Peyer's patch (tissue), 4 donors: ENCODE data around the gene RAD18. TPM values are rescaled to one million over a fixed set of nuclear protein-coding genes. Genes with fewer than 3 reads are reported as not detected.

Source experiments
- DNase-seq, 3 donors: peaks; one replicate each; pipeline ENCODE4 v3.0.0-alpha.2; 2017 to 2019
- H3K27ac ChIP-seq, 4 donors: fragments of 200-600 bp; sonication (generic); one replicate each; pipeline ENCODE4 v1.5.1; 2016 to 2019
- H3K27me3 ChIP-seq, 2 donors: fragments of 200-600 bp; sonication (generic); one replicate each; pipeline ENCODE4 v1.5.1; 2019
- H3K36me3 ChIP-seq, 3 donors: fragments of 200-600 bp; sonication (generic); one replicate each; pipeline ENCODE4 v1.5.1; 2016 to 2019
- H3K4me1 ChIP-seq, 4 donors: fragments of 200-600 bp; sonication (generic); one replicate each; pipeline ENCODE4 v1.5.1; 2016 to 2019
- H3K4me3 ChIP-seq, 4 donors: fragments of 200-600 bp; sonication (generic); 1 replicate in 3 of 4; 2 replicates in 1 of 4; pipeline ENCODE4 v1.5.1; 2016 to 2019; ENCODE audit warnings: mild to moderate bottlenecking in 1 of 4
- H3K9me3 ChIP-seq, 4 donors: fragments of 200-600 bp; sonication (generic); one replicate each; pipeline ENCODE4 v1.5.1; 2016 to 2019; ENCODE audit warnings: mild to moderate bottlenecking in 1 of 4
- POLR2A ChIP-seq, 2 donors: fragments of 450-650 bp; IDR thresholded peaks; one replicate each; pipeline ENCODE4 v1.5.1; 2017; ENCODE audit warnings: antibody characterized with exemption in 2 of 2, mild to moderate bottlenecking in 2 of 2, moderate library complexity in 2 of 2
- total RNA-seq, 4 donors: library from RNA; depleted of rRNA; stranded (reverse); fragments of >200 nt; gene quantifications; one replicate each; pipeline ENCODE4 v1.1.0, GENCODE V29; 2016
- TF ChIP-seq, protein P1 (sequence below), 6 experiments: fragments of 450-650 bp in 4 of 6; fragments of 200-600 bp in 2 of 6; sonication (generic) in 1 of 6; IDR thresholded peaks; one replicate each; pipeline ENCODE4 v1.5.1; 2017 to 2019; ENCODE audit warnings: antibody characterized with exemption in 6 of 6, mild to moderate bottlenecking in 3 of 6, moderate library complexity in 1 of 6

RAD18 gene
- total RNA-seq, 4 donors from 2014 or later, result 6.5 to 26.4 (median 10.3) TPM

DNA sequence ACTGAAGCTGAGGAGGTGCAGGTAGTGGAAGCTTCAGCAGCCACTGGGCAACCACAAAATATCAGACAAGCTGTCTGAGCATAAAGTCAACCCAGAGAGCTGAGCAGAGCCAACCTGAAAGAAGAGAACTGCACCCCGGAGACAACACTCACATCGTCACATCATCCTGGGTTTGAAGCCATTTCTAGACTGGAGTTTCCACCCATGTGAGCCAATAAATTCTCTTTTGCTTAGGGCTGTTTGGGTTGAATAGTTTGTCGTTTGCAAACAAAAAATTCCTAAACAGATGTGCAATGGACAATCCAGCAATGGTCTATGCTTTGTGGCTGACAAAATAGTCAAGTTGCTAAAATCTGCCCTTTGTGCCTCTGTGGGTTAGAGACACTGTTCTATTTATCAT lies 15.3 kb upstream of the RAD18 start:
- Histone ChIP-seq H3K4me3 (no peak overlapping the region), H3K36me3 (no peaks in the 10 kb centered on the region), H3K4me1 (peaks cover 0 to 7% (median 0%) of the 10 kb centered on the region in 4 donors), H3K27me3 (no peaks in the 10 kb centered on the region), H3K27ac (no peak overlapping the region), H3K9me3 (peaks cover 0 to 4% (median 0%) of the 10 kb centered on the region in 4 donors)
- TF ChIP-seq, protein P1, sequence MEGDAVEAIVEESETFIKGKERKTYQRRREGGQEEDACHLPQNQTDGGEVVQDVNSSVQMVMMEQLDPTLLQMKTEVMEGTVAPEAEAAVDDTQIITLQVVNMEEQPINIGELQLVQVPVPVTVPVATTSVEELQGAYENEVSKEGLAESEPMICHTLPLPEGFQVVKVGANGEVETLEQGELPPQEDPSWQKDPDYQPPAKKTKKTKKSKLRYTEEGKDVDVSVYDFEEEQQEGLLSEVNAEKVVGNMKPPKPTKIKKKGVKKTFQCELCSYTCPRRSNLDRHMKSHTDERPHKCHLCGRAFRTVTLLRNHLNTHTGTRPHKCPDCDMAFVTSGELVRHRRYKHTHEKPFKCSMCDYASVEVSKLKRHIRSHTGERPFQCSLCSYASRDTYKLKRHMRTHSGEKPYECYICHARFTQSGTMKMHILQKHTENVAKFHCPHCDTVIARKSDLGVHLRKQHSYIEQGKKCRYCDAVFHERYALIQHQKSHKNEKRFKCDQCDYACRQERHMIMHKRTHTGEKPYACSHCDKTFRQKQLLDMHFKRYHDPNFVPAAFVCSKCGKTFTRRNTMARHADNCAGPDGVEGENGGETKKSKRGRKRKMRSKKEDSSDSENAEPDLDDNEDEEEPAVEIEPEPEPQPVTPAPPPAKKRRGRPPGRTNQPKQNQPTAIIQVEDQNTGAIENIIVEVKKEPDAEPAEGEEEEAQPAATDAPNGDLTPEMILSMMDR (IDR thresholded peaks at IDR 0.05), result no peak
- TF ChIP-seq POLR2A (IDR thresholded peaks at IDR 0.05), result no peak
- DNase-seq, result no peak

DNA sequence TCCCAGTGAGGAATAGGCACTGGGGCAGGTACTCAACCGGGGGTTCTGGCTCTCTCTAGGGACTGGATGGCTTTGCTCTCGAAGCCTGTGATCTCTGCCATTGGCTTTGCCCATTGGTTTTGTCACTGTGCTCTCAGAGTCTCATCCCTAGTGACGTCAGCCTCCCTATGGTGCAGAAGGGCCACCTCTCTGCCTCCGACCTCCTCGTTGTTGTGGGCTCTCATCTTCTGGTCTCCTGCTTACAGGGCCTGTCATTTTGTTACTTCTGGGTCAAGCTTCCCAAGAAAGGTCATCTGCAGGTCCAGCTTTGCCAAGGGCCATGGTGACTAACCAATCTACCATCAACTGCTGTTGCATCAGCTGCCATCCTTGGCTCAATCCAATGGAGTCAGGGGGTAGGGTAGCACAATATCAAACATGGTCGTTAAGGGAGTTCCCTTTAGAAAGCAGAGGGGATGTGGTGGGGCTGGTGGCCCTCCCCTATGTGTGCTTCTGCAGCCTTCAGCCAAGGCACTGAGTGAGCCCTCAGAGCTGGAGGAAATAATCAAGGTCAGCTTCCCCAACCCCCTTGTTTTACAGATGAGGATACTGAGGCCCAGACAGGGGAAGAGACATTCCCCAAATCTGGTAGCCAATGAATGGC lies 13.4 kb upstream of the RAD18 start:
- TF ChIP-seq, protein P1 (IDR thresholded peaks at IDR 0.05), result no peak
- no peak for TF ChIP-seq POLR2A (IDR thresholded peaks at IDR 0.05)
- Histone ChIP-seq H3K36me3 (no peaks in the 10 kb centered on the region), H3K9me3 (peaks cover 0 to 4% (median 0%) of the 10 kb centered on the region in 4 donors), H3K27me3 (no peaks in the 10 kb centered on the region), H3K4me3 (no peak overlapping the region), H3K4me1 (no peaks in the 10 kb centered on the region), H3K27ac (no peak overlapping the region)
- no peak for DNase-seq

DNA sequence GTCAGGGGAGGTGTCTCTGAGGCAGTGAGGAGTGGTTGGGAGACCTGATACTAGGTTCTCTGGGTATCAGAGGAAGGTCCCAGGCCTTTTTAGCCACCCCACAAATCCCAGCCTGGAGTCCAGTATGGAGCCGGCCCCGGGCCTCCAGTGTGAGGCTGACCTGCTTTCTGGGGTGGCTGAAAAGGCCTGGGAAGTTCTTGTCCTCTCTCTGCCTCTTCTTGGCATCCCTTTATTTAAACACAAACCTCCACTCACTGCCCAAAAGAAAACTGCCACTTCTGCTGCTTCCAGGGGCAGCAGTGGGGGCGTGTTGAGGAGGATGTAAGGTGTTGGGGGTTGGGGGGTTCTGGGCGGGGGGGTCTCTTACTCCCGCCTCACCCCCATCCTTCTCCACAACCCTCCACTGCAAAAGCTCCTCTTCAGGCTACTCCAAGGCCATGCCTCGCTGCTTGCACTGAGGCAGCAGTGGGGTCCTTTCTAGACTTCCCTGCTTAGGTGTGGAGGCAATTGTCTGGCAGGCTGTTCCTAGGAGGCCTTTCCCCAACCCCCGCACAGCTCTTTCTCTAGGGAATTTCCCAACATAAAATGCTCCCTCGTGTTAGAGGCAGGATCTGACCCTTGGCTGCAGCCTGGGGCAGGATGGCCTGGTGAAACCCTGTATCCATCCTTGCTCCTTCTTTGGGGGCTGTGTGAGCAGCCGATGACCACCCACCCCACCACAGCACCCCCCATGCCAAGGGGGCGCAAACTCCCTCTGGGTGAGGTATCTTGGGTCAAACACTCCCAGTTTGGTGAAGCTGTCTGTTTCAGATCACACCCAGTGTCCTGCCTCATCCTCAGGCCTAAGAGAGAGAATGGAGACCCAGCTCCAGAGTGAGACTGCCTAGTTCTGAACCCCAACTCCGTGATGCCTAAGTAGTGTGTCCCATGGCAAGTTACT lies 12.1 kb upstream of the RAD18 start:
- no peak for DNase-seq
- peaks cover 0 to 4% (median 0%) of the 10 kb centered on the region in 4 donors for H3K9me3 ChIP-seq
- TF ChIP-seq, protein P1 (IDR thresholded peaks at IDR 0.05), result no peak
- no peak for TF ChIP-seq POLR2A (IDR thresholded peaks at IDR 0.05)
- H3K36me3 ChIP-seq, result no peaks in the 10 kb centered on the region
- H3K27ac ChIP-seq, result no peak overlapping the region
- no peaks in the 10 kb centered on the region for H3K4me1 ChIP-seq
- H3K4me3 ChIP-seq, result no peak overlapping the region
- no peaks in the 10 kb centered on the region for H3K27me3 ChIP-seq

DNA sequence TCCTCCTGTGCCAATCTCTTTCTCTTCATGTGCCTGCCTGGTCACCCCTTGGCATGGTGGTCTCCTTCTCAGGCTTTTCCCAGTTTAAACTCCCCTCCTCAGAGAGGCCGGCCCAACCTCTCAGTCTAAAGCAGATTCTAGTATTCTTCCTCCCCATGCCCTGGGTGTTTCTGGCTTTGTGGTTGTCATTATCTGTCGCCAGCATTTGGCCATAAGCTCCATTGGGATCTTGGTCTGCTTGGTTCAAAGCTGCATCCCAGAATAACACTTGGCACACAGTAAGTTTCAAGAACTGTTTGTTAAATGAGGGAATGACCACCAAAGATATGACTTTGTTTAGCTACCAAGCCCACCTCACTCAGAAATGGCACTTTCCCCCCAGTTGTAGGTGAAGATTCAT lies 11.2 kb upstream of the RAD18 start:
- Histone ChIP-seq H3K36me3 (no peaks in the 10 kb centered on the region), H3K27me3 (no peaks in the 10 kb centered on the region), H3K4me3 (no peak overlapping the region), H3K27ac (no peak overlapping the region), H3K4me1 (no peaks in the 10 kb centered on the region), H3K9me3 (peaks cover 0 to 4% (median 0%) of the 10 kb centered on the region in 4 donors)
- TF ChIP-seq, protein P1 (IDR thresholded peaks at IDR 0.05), result no peak
- TF ChIP-seq POLR2A (IDR thresholded peaks at IDR 0.05), result no peak
- no peak for DNase-seq

DNA sequence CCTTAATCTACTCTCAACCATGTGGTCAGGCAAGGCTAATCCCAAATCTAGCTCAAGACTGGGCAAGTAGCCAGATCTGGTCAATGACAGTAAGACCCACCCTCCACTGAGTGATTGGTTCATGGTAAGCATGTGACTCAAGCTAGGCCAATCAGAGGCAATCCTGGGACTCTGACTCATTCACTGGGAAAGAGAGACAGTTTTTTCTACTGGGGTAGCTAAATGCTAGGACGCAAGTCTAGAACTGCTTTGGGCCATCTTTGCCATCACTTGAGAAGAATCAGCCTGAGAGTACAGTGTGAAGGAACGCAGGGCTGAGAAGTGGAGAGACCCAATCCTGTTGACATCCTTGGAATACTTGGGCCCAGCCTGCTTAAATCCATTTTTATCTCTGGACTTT lies 9.4 kb upstream of the RAD18 start:
- no peak for DNase-seq
- no peaks in the 10 kb centered on the region for H3K27me3 ChIP-seq
- H3K36me3 ChIP-seq, result no peaks in the 10 kb centered on the region
- H3K27ac ChIP-seq, result no peak overlapping the region
- no peak for TF ChIP-seq POLR2A (IDR thresholded peaks at IDR 0.05)
- TF ChIP-seq, protein P1 (IDR thresholded peaks at IDR 0.05), result no peak
- peaks cover 0 to 8% (median 0%) of the 10 kb centered on the region in 4 donors for H3K4me1 ChIP-seq
- H3K4me3 ChIP-seq, result no peak overlapping the region
- no peaks in the 10 kb centered on the region for H3K9me3 ChIP-seq
